GM23338 (cell line): ENCODE results near the gene SCARF1.

Source experiments
- CTCF ChIP-seq, 2 experiments: fragments of 200-600 bp in 1 of 2; sonication (generic) in 1 of 2; conservative IDR thresholded peaks; 2 replicates each; pipeline versions ENCODE4 v1.5.1 to v1.6.1; 2016 to 2017; ENCODE audit warnings: antibody characterized with exemption in 2 of 2, low read depth in 2 of 2, mild to moderate bottlenecking in 2 of 2, moderate library complexity in 1 of 2
- EZH2 ChIP-seq: fragments of 200-600 bp; sonication (generic); IDR thresholded peaks from one replicate; pipeline ENCODE4 v1.8.0; 2017; ENCODE audit warnings: antibody characterized with exemption, mild to moderate bottlenecking, low read depth; ENCODE audit not compliant: unreplicated experiment

DNA sequence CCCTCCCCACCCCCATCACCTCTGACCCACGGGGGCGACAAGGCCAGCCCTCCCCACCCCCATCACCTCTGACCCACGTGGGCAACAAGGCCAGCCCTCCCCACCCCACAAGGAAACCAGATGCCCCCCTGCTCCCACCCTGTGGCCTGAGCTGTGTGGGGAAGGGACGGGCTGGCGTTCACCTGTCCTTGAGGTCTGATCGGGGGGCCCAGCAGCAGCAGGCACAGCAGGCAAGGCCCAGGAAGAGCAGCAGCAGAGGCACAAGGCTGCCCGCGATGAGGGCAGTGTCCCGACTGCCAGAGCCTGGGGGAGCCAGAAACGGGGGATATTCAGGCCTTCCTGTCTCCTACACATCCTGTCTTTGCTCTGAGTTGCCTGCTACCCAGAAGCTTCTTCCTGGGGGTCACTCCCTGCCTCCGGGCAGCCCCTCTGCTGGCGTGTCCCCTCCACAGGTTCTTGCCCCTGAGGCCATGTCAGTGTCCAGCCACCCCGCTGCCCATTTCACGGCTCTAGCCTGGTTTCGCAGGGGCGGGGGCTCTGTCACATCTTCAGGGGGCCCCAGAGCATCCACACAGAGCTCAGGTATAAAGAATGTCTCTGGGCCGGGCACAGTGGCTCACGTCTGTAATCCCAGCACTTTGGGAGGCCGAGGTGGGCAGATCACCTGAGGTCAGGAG lies 6.8 kb downstream of the SCARF1 start:
- no peak for TF ChIP-seq CTCF (conservative IDR thresholded peaks at IDR 0.05; ENCODE audit: low read depth in 2 of 2)
- TF ChIP-seq EZH2, result no peak
